T follicular helper cell (primary cell): ENCODE data around the gene LRP6.
"Not testable (repeated sequence)": the region's sequence is repeated elsewhere in the genome, so short reads cannot be mapped to it uniquely, and the experiment has no call there.

Experiments used
- DNase-seq: peaks from one replicate; pipeline ENCODE4 v3.0.0-alpha.2; 2020; ENCODE audit warnings: low read depth

The LRP6 gene

GRCh38 chr12:12180575-12180974 lies 86.3 kb downstream of the LRP6 start:
- DNase-seq = no peak

GRCh38 chr12:12180136-12180535 lies 86.7 kb downstream of the LRP6 start:
- DNase-seq = no peak

- no peak for DNase-seq
Observed at GRCh38 chr12:12178559-12178958, 88.3 kb downstream of the LRP6 start.

GRCh38 chr12:12176402-12176801 lies 90.4 kb downstream of the LRP6 start:
- DNase-seq = no peak

GRCh38 chr12:12171991-12172511 lies 94.8 kb downstream of the LRP6 start:
- DNase-seq = no peak

DNA sequence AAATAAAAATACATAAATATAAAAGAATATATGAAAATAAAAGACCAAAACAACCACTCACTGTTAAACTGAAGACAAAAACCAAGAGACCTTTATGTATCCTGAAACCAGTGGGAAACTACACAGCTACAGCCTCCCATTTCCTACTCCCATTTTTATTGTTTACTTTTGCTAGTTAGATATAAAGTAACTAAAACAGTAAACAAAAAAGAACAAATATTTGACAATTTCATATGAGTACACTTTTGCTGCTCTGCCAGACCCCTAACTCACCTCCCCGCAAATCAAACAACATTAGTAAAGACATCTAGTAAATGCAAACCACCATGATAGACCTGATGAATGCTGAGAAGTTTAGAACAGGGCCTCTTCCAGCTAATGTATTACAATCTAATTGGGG lies 99.0 kb downstream of the LRP6 start:
- DNase-seq = no peak

DNA sequence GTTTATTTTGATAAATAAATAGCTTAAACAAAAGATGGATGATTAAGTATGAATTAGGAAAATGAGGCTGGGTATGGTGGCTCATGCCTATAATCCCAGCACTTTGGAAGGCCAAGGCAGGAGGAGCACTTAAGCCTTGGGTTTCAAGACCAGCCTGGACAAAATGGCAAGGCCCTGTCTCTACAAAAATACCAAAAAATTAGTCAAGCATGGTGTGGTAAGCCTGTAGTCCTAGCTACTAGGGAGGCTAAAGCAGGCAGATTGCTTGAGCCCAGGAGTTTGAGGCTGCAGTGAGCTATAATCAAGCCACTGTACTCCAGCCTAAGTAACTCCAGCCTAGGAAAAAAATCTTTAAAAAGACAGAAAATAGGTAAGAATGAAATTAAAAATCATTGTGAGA lies 100.1 kb downstream of the LRP6 start:
- no peak for DNase-seq

GRCh38 chr12:12159988-12160387 lies 106.9 kb downstream of the LRP6 start:
- no peak for DNase-seq

DNA sequence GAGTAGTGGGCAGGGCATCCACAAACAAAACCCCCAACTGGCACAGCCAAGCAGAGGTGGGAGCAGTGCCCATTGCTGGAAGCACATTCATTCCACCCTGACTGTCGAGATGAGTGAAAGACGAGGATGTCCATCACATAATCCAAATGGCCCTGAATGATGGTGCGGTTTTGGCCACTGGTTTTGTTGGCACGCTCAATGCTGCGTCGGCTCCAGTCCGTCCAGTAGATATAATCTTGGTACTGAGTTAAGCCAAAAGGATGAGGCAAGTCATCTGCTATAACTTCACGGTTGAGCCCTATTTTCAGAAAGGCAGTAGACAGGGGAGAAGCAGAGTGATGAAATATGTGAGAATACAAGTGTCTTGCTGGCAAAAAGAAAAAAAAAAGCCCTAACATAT lies 108.0 kb downstream of the LRP6 start:
- no peak for DNase-seq

DNA sequence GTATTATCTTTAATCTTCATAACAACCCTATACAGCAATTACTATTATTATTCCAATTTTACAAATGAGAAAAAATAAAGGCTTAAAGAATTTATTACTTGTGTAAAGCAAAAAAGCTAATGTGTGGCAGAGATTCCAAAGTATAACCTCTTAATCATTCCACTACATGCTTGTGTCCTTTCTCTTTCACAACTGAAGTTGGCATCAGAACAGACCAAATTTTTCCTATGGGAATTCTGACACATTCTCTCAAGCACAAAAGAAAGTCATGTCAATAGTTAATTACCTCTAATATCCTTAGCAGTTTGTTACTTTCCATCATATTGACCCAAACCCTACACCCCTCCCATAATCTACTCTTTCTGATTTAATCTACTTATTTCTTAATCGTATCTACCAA lies 109.4 kb downstream of the LRP6 start:
- no peak for DNase-seq

GRCh38 chr12:12156828-12157227 lies 110.0 kb downstream of the LRP6 start:
- DNase-seq = no peak

- no peak for DNase-seq
Observed at GRCh38 chr12:12156116-12156515, 110.7 kb downstream of the LRP6 start.

- no peak for DNase-seq
Observed at GRCh38 chr12:12153596-12153995, 113.2 kb downstream of the LRP6 start.

DNA sequence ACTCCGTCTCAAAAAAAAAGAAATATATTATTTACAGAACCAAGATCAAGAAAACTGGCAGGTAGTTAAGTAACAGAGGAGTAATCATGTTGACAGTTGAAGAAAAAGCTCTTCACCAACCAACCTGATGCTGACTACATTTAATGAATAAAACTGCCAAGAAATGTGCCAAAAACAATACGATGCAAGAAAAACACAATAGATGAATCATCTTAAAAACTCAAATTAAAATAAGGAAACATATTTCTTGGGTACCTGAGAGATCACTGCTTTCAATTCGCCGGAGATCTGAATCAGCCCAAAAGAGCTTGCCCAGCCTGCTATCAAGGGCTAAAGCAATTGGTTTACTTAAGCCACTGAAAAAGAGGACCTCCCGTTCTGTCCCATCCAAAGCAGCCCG lies 119.7 kb downstream of the LRP6 start:
- DNase-seq = no peak

- DNase-seq = not testable (repeated sequence)
Observed at GRCh38 chr12:12144531-12144930, 122.3 kb downstream of the LRP6 start.

DNA sequence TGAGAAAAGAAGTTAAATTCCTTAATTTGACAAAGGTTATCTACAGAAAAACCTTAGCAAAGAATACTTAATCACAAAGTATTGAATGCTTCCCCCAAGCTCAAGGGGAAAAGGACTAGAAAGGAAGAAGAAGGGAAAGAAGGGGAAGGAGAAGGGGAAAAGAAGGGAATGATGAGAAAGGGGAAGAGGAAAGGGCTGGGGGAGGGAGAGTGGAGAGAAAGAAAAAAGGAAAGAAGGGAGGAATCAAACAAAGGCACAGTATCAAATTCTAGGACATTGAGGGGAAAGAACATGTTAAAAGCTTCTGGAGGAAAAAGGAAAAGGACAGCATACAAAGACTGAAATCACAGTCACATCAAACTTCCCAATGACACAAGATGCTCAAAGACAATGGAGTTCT lies 125.8 kb downstream of the LRP6 start:
- no peak for DNase-seq

GRCh38 chr12:12138203-12139154 lies 128.4 kb downstream of the LRP6 start:
- no peak for DNase-seq

- no peak for DNase-seq
Observed at GRCh38 chr12:12133785-12134184, 133.1 kb downstream of the LRP6 start.

GRCh38 chr12:12133259-12133658 lies 133.6 kb downstream of the LRP6 start:
- DNase-seq = no peak

DNA sequence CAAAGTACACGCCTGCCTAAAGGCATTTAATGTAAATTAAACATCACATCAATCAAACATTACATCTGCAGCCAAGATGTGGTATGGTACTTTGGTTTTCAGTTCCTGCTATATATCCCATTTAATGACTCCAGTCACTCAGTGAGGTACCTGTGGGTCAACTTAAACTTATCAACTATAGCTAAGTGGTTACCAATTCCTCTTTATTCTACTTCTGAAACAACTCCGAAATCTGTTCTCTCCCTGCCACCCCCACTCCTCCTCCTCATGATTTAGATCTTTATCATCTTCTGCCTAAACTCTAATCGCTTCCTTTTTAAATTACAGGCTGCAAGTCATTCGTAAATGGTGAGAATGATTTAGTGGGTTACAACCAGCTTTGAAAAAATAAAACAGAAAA lies 138.2 kb downstream of the LRP6 start:
- DNase-seq = no peak

- no peak for DNase-seq
Observed at GRCh38 chr12:12127304-12127703, 139.5 kb downstream of the LRP6 start.

GRCh38 chr12:12126551-12126950 lies 140.3 kb downstream of the LRP6 start:
- no peak for DNase-seq

DNA sequence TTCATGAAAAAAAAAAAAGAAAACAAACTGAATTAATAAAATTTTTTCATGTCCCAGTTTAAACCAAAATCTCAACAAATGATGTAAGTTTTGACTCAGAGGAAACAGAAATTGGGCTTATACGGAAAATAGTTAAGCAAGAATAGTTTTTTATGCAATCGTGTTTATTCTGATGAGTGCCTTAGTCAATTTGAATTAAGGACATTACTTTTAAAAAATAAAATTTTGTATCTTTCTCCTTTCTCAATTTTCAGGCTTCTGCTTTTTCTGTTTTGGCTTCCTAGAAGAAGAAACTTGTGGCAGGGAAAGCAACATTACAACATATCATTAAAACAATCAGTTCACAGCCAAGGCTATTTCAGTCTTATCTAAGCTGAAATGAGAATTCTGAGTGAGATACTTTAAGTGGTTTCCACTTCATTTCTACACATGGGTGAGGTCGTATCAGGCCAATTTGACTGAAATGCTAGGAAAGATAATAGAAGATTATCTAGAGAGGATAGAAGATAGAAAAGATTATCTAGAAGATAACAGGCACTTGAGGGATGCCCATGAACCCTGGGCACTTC lies 143.7 kb downstream of the LRP6 start:
- no peak for DNase-seq
